Measurements from ENCODE around the gene RCAN1.
A peak's percentile ranks its signal among the peaks of the same experiment; 100 is the strongest.
"Not testable (repeated sequence)": the region's sequence is repeated elsewhere in the genome, so short reads cannot be mapped to it uniquely, and the experiment has no call there.

The RCAN1 gene

DNA sequence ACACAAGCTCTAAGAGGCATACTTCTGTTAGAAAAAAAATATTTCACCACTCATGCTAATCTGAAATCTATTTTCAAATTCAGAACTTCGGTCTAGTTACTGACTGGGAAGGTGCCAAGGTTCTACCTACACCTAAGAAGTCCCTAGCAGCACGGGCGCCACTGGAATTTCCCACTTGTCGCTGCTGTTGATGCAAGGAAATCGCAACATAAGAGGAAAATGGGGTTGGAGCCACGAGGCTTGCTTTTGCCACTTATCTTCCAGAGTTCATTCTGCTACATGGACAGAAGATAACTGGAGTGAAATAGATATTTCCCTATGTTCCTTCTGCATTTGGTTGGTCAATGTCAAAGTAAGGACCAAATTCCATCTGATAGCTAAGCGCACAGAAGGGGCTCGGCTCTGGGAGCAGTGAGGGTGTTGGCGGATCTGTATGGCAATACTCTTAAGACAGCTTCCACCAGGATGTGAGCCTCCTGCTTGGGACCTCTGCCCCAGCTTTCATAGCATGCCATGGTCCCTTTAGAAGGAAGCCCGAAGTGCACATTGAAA lies 47.2 kb downstream of the RCAN1 start:
- no peak for DNase-seq

DNA sequence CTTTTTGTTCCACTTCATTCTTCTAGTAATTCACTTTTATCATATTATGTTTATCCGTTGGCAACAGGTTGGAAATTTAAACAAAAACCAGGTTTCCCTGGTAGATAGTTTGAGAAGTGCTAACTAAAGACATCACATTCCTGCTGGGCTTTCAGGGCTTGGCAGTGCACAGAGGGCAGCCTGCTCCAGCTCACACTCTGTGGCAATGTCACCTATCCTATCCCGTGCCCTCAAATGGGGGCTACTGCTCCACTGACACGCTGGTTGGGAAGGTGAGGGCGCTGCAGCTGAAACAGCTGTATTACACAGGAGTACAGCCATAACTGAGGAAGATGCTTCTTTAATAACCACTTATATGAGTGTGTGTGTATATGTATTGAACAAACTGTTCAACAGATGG lies 49.7 kb downstream of the RCAN1 start:
- DNase-seq, result no peak

DNA sequence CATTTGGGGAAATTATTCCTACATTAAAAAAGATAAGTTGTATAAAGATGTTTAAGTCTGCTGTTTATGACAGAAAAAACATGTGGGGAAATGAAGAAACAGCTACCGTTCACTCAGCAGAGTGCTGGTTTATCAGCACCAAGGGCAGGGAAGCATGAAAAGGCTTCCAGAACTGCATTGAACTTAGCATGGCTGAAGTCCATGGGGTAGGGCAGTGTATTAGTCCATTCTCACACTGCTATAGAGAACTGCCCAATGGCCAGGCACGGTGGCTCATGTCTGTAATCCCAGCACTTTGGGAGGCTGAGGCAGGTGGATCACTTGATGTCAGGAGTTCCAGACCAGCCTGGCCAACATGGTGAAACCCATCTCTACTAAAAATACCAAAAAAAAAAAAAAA lies 51.5 kb downstream of the RCAN1 start:
- not testable (repeated sequence) for DNase-seq

DNA sequence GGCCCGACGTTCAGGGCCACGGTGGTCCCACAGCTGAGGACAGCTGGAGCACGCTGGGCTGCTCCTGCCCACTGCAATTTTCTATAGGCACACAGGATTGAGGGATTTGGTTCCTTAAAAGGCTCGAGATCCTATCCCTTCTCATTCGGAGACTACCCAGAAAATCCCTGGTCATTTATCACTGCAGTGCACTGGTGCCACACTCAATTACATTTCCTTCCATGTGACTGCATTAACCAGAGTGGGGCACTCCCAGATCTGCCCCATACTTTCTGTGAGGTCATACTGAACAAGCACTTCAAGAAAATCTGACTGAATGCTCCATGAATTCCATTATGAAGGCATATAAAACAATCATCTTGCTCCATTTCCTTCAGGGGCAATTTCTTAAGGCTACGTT lies 53.1 kb downstream of the RCAN1 start:
- no peak for DNase-seq

DNA sequence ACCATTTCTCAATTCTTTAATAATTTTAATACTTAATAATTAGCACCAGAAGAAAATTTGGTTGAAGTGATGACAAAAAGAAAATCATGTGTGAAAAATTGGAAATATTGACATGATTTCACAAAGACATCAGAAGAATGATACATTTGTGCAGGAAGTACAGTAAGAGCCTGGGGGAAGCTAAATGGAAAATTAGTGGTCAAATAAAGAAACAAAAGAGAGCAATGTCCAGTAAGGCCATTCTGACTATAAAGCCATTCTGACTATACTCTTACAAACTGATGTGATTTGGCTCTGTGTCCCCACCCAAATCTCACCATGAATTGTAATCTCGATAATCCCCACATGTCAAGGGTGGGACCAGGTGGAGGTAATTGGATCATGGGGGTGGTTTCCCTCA lies 54.3 kb downstream of the RCAN1 start:
- DNase-seq, result no peak

DNA sequence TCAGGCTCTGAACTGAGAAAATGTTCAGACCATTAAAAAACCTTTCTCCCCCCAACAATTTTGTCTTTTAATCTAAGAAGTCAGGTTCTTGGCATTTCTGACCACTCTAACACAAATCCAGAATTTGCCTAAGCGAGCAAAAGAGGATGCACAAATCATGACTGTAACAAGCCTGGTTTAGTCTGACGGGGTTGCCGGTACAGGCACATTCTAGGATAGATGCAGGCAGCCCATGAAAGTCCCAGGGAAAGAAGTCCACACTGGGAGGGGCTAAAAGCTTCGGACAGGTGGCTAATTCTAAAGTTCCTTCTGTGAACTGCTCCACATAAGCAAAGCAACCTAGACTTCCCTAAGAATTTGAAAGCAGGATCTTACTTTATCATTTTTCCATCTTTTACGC lies 54.9 kb downstream of the RCAN1 start:
- no peak for DNase-seq

DNA sequence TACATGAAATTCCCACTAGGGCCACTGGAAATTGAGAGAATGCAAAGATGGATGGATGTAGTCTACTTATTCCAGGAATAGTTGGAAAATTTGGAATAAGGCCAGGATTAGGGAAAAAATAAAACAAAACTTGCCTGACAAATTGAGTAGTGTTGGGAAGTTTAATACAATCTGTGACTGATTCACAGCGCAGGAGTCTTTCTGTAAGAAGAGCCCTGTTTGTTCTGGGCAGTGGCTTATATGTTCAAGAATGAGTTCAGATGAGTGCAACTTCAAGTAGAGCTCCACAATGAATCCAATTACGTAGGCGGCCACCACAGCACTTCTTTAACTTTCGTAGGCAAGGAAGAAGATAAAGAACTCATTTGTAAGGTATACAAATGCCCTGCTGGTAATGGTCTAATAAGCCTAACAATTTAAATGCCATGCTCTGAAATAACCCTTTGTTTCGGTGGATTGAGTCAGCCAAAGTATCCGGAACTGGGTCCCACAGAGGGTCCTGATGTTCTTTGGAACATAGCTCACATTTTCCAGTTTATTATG lies 55.8 kb downstream of the RCAN1 start:
- DNase-seq, result no peak

DNA sequence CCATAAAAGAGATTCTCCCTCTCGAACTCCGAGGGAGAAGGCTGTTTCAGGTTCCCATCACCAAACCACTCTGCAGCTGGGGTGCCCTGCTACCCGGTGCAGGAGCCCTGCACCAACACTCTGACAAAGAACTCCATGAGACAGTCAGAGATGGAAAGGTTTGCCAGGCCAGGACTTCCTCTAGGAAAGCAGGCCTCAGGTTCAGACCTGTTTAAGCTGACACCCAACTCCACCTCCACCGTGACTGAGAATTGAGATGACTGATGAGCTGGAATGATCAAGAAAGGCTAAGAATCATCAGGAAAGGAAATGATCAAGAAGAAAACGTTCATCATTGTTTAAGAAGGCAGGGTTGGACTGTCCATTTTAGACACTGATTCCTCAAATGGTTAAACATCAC lies 56.7 kb downstream of the RCAN1 start:
- no peak for DNase-seq

DNA sequence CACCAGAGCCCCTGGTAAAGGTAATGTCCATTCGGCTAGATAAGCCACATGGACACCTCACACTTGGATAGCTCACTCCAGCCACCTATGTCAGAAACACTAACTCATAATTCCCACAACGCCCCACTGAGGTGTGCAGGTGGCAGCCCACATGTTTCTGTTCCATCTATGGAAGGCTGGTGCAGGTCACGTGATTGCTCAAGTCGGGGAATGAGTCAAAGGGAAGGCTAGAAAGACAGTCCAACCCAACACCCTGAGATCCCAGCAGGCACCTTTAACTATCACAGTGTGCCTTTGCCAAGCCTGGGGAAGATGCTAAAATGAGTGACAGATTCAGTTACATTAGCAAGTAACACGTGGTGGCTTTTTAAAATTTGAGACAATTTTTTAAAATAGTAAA lies 57.7 kb downstream of the RCAN1 start:
- DNase-seq, result no peak

DNA sequence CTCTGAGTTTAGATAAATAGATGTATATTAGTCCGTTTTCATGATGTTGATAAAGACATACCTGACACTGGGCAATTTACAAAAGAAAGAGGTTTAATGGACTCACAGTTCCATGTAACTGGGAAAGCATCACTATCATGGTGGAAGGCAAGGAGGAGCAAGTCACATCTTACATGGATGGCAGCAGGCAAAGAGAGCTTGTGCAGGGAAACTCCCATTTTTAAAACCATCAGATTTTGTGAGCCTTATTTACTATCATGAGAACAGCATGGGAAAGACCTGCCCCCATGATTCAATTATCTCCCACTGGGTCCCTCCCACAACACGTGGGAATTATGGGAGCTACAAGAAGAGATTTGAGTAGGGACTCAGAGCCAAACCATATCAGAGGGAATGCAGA lies 60.2 kb downstream of the RCAN1 start:
- not testable (repeated sequence) for DNase-seq

DNA sequence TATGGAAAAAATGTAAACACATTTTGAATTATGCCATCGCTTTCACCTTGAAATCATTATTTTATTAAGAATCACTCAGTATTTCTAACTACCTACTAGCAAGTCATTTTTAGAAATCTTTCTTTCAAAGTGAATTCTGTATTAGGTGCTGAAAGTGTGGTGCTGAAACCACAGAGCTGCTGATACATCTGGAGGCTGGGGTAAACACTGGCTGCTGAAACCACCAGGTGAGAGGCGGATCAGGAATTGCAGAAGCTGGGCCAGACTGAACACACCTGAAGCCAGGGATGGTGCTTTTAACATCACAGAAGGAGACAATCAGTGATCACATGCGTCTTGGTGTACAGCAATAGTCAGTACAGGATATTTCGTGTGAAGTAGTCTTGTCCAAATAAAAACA lies 60.7 kb downstream of the RCAN1 start:
- DNase-seq, result no peak

DNA sequence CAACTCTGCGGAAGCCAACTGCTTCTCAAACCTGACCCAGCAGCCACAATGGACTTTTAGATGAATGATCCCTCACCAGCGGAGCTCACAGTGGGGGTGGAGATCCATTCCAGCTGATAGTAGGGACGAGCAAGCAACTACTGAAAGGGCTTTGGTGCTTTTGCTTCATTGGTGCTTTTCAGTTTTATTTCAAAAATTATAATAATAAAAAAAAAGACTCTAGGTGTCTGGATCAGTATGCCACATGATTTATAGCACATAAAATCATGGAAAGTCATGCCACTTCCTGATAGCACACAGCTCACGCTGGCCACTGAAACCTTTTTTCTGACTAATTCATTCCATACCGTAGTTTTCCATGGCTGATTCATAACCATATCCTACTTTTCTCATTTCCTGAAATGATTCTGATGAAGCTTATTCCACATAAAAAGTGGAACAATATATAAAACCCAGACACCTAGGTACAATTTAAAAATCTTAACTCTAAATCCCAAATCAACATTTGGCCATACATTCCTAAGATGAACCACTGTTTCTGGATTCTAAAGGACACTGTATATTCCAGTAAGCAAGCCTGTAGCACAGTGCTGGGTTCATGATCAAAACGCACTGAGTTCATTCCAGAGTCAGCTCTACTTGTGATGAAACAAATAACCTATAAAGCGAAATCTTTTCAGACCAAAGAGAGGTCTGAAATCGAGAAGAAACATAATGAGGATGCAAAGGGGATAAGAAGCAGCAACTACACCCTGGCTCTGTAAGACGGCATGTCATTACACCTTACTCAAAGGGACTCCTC lies 61.6 kb downstream of the RCAN1 start:
- no peak for DNase-seq

DNA sequence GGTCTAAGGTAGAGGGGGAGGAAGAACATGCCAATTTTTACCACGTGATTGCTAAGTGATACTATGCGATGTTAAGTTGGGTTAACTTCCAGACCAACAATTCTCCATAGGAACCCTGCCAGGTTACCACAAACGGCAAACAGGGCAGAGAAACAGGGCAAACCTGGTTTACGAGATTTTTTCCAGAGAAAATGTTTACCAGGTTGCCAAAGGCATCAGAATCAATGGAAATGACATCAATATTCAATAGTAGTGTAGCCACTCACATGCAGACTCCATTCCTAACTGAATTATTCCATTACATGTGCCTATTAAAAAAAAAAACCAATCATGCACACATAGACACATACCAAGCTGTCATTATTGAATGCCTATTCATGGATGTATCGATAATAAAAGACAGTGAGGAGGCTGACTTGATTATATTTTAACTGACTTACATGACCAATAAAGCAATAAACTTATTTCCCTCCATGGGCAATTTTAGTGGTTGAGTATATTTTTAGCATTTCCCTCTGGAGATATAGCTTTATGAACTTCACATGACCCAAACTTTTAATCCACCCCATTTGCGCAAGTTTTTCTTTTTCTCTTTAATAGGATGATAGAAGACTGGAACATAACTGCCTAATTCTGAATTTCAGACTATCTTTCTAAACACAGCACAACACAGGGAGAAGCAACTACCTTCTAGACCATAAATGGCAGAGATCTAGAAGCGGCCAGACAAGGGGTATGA lies 62.4 kb downstream of the RCAN1 start:
- no peak for DNase-seq

DNA sequence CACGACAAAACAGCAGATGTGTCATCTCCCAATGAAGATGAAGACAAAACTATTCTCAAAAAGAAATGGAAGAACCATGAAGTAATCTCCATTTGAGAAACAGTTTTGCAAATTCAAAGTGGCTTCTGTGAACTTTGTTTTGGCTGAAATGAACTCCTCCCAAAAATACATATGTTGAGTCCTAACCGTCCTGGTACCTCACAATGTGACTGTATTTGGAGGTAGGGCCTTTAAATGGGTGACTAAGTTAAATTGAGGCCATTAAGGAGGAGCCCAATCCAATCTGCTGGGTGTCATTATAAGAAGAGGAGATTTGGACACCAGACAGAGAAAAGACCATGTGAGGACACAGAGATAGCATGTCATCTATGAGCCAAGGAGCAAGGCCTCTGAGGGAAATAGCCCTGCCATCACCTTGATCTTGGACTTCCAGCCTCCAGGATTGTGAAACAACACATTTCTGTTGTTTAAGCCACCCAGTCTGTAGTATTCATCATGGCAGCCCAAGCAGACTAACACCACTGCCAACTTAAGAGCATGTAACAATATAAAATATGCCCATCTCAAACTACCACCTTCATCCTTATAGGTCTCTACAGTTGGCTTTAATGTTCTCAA lies 64.6 kb downstream of the RCAN1 start:
- DNase-seq, result no peak

DNA sequence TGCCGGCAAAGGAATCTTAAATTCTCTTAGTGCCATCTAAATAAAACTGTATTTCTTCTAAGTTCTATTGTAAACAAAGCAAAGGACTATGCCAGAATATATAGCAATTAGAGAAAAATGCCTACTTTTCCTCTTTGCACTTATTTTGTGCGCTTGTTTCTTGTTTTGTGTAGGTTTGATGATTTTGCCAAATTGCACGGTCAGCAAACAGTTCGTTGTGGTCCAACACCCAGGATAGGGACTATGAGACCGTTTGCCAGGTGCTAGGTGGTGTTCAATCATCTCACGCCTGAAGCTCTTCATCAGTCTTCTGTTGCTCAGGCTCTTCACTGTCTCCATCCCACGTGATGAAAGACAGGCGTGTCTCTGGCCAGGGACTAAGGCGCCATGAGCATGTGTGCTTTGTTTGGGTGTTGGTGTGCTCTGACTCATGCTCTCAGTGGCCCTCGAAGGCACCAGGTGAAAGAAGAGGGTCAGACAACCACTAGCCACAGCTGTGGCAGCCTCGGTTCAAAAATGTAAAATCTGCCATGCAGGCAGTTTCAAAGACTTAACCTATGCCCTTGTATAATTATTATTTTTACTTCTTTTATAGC lies 66.0 kb downstream of the RCAN1 start:
- no peak for DNase-seq

DNA sequence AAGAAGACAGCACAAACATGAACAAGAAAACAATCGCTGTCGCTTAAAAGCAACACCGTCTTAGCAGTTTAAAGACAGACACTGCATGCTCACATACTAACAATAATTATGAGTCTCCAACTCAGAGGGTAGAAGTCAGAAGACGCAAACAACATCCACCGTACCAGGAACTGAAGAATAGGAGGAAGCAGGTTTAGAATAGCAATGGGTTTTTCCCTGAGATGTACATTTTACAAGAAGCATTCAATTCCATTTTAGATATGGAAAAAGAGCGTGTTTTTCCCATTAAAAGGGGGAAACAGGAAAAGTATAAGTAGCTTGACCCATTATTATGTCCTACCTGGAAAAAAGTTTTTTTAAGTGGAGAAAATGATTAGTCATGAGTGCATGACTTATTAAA lies 68.4 kb downstream of the RCAN1 start:
- no peak for DNase-seq

DNA sequence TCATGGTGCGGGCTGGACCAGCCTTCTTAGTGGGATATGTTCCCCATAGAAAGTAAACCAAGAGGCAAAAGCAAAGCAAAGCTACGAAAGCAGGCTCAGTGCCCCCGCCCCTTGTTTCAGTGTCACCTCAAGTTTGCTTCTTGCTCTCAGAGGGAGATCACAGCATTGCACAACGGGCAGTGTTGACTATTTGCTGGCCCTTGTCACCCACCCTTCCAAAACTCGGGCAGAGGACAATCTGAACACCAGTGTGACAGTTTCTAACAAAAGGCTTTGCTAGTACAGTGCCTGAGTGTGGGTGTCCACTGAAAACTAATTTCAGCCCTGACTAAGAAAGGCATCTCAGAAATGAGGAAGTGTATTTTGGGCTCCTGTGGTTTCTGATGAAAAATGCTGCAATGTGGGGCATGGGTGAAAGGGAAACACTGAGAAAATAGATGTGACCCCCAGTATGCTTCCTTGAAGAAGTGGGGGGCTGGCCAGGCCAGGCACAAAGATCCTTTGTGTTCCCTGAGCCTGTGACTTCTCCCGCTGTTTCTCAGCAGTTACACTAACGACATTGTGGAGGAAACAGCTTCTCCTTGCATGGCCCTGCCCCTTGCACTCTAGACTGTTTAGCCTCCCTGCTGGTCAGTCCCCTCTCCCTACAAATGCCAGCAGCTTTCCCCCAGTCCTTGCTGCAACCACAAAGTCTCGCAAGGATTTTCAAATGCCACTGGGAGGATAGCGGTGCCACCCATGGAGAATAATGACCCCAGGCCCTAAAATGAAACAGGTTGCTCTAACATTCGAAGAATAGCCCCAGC lies 69.6 kb downstream of the RCAN1 start:
- DNase-seq, result no peak

DNA sequence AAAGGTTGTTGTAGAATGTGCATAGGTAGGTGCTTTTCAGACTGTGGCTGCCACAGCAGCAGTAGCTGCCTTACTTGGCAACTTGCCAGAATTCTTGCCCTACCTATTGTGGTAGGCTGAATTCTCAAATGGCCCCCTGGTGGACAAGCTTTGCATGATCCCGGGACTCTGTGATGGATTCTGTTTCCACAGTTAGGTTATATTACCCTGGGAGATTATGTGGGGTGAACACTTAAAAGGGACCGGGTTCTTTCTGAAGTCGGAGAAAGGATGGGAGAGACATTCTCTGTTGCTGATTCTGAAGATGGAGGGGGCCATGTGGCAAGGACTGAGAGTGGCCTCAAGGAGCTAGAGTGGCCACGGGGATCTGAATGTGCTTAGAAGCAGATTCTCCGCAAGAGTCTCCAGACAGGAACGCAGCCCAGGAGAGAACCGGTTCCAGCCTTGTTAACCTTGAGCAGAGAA lies 70.8 kb downstream of the RCAN1 start:
- DNase-seq, result peak; percentile 71

DNA sequence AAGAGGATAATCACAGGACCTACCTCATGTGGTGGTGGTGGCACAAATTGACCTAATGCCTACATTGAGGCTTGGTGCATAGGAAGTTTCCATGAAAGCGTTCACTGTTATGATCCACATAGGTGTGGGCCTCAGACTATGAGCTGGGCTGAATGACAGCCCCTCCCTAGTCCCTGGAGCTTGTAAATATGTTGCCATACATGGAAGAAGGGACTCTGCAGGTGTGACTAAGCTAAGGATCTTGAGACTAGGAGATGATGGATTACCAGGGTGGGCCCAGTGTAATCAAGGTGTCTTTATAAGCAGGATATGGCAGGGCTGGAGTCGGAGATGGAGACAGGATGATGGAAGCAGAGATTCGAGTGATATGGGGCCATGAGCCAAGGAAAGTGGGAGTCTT lies 71.9 kb downstream of the RCAN1 start:
- DNase-seq, result no peak

DNA sequence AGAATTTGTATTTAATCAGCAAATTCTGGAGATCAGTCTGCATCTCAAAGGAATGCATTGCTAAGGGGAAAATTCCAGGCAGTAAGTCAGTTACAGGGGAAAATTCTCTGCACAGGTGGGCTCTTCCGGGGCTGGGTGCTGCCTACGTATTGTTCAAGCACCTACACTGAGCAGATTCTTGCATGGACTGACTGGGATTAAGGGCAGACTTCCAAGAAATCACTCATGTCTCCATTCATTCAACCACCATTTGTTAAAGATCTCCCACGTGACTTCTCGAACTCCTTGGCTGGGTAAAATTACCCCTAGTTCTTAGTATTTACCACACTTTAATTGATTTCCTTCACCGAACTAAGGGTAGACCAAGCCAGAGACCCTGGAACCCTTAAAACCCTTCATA lies 74.7 kb downstream of the RCAN1 start:
- DNase-seq, result no peak

DNA sequence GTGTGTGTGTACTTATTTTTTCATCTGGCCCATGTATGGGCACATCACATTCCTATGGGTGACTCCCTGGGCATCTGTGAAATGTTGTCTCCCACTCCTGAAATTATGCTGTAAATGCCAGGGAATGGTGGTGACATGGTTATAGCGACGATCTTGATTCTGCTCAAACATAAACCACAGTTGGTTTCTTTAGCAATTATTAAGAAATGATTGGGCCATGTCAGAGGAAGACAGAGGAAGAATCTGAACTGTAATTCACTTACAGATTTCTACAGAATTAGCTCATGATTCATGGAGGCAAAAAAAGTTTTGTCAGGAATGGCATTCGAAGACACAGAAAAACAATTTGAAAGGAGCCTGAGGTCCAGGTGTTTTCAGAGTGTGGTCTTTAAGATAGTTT lies 77.1 kb downstream of the RCAN1 start:
- DNase-seq, result no peak

DNA sequence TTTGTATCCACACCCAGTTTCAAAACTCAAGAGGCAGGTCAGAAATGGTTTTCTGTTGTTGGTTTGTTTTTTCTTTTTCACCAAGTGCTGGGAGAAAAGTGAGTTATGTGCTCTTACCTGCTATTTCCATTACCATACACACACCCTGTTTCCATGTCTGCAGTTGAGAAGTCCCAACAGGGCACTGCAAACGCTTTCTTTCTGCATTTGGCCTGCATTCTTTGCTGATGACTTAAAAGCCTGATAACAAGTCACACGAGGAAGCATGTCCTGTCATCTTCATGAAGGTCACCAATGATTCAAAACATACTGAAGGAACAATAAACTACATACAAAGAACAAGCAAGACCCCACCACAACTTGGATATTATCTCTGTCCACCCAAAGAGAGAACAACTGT lies 78.1 kb downstream of the RCAN1 start:
- no peak for DNase-seq
